IPS-18c (cell line): ENCODE data around the gene PID1.
"Not testable (repeated sequence)": the region's sequence is repeated elsewhere in the genome, so short reads cannot be mapped to it uniquely, and the experiment has no call there.

Experiments
- H3K4me3 ChIP-seq: 2 replicates; pipeline ENCODE4 v1.7.0; 2013; ENCODE audit warnings: low read depth, mild to moderate bottlenecking, low read length, moderate library complexity; ENCODE audit not compliant: insufficient read depth
- H3K9me3 ChIP-seq: one replicate; pipeline ENCODE4 v1.6.1; 2013; ENCODE audit warnings: mild to moderate bottlenecking, low read length, moderate library complexity; ENCODE audit not compliant: control insufficient read depth, insufficient read depth

The PID1 gene

DNA sequence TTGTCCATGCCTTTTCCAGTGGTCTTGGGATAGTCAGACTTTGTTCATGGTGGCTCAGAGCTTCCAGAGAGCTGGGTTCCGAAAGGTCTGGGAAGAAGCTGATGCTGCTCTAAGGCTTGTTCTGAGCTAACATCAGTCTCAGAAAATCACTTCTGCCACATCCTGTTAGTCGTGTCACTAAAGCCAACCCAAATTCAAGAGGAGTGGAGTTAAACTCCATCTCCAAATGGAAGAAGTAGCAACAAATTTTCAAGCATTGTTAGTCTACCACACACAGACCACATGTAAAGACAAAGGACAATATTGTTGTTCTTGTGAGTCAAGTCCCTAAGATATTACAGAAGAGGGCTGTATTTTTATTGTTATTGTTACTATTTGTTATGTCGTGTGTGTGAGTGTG is 77.8 kb downstream of the PID1 start:
- Histone ChIP-seq H3K4me3 (no peak overlapping the region), H3K9me3 (no peaks in the 10 kb centered on the region)

DNA sequence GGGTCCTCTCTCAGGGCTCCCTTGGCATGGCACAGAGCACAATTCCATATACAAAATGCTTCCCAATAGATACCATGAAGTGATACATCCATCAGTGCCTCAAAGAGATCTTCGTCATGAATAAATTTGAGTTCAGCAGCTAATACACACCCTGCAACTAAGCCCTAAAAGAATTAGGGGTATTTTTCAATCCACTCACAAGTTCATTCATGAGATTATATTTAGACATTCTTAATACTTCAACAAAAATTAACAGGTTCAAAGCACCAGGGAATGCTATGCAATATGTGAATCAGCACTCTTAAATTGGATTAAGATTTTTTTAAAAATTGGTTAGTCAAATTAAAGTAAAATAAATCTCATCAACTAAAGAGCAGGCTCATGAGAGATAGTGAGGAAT is 79.7 kb downstream of the PID1 start:
- Histone ChIP-seq H3K4me3 (no peak overlapping the region), H3K9me3 (no peaks in the 10 kb centered on the region)

- not testable (repeated sequence) for H3K4me3 ChIP-seq, H3K9me3 ChIP-seq
These were observed 84.0 kb downstream of the PID1 start for GRCh38 chr2:229187123-229187522.

- no peaks in the 10 kb centered on the region for H3K9me3 ChIP-seq
- no peak overlapping the region for H3K4me3 ChIP-seq
These were observed 89.4 kb downstream of the PID1 start for GRCh38 chr2:229181641-229182040.

DNA sequence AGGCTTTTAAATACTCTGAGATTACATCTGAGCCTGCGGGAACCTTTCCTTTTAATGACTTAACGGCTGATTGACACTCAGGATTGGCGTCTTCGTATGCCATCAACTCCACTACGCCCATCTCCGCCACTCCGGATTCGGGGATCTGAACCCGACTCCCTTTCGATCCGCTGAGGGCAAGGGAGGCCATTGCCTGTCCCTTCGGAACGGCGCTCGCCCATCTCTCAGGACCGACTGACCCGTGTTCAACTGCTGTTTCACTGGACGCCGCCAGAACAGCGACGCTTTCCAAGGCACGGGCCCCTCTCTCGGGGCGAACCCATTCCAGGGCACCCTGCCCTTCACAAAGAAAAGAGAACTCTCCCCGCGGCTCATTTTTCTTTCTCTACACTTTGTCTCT is 90.4 kb downstream of the PID1 start:
- Histone ChIP-seq H3K9me3 (no peaks in the 10 kb centered on the region), H3K4me3 (no peak overlapping the region)

DNA sequence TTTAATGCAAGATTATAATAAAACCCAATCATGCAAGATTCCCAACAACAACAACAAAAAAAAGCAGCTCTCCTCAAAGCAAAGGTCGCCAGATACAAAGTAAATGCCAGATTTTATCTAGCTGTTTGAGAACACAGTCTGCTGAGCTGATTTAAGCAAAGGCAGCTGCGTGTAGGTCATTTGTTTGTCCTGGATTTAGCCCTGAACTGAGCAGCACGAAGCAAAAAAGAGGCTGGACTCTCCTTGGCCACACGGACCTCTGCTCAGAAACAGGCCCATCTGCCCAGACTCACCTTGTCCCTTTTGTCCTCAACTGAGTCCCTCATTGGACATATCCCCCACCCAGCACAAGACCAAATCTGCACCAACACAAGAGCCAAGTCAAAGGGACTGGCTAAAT is 91.5 kb downstream of the PID1 start:
- H3K4me3 ChIP-seq, result no peak overlapping the region
- no peaks in the 10 kb centered on the region for H3K9me3 ChIP-seq

DNA sequence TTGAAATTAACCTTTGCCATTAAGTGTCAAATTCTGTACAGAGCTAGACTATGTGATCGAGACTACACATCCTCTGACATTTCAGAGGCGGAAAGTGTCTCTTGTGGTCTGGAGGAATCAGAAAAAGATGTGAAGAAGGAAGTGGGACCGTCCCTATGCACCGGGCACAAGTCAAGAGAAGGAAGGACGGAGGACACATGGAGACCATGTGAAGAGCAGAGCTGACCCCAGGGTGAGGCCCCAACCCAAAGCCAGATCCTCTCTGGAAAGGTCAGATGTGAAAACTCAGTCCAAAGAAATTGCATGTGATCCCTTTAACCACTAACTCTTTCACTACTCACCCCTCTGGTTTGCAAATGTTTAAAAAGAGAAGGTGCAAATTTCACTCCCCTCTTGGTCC is 92.4 kb downstream of the PID1 start:
- Histone ChIP-seq H3K4me3 (no peak overlapping the region), H3K9me3 (no peaks in the 10 kb centered on the region)

DNA sequence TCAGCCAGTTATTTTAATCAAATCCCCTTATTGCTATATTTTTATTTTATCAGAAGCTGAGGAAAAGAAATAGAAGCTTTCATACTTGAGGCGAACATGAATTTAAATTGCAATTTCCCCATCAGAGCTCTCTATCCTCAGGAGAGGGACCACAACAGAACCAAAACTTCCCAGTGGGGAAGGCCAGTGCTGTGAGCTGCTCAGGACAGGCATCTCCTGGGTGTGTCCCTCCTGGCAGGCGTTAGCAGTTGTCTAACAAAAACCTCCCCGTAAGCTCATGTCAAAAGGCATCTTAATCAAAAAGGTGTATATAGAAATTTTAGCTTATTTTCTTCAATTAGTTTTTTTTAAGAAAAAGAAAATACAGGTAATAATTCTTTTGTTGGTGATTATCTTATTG is 93.0 kb downstream of the PID1 start:
- Histone ChIP-seq H3K9me3 (no peaks in the 10 kb centered on the region), H3K4me3 (no peak overlapping the region)

DNA sequence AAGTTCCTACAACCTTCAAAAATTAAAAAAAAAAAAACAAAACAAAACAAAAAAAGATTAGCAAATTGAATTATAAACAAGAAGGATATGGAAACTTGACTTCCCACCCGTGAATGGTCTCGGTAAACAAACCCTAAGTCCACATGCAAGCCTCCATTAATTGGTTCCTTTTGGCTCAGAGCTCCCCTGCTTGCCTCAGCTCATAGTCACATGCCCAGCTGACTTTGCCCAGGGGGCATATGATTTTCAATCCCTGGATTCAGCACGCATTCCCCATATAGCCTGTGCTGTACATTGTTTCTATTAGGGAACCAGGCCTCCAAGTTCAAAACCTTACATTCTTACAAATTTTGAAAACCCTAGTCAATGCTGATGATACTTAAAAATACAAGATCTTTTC is 95.0 kb downstream of the PID1 start:
- Histone ChIP-seq H3K4me3 (no peak overlapping the region), H3K9me3 (no peaks in the 10 kb centered on the region)

DNA sequence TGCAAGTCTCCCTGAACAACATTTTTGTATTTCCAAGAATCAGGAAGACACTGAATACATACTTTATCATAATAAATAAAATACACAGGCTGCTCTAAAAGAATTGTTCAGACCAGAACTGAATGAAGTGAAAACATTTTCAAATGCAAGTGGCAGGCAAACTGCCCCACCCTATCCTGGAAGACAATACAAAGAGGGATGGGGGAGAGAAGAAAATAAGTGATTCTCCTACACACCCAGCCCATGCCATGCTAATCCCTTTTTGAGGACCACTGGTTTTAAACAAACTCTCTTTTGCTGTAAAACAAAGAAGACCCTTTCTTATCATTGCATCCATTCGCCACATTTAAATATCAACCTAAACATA is 95.6 kb downstream of the PID1 start:
- H3K9me3 ChIP-seq, result no peaks in the 10 kb centered on the region

DNA sequence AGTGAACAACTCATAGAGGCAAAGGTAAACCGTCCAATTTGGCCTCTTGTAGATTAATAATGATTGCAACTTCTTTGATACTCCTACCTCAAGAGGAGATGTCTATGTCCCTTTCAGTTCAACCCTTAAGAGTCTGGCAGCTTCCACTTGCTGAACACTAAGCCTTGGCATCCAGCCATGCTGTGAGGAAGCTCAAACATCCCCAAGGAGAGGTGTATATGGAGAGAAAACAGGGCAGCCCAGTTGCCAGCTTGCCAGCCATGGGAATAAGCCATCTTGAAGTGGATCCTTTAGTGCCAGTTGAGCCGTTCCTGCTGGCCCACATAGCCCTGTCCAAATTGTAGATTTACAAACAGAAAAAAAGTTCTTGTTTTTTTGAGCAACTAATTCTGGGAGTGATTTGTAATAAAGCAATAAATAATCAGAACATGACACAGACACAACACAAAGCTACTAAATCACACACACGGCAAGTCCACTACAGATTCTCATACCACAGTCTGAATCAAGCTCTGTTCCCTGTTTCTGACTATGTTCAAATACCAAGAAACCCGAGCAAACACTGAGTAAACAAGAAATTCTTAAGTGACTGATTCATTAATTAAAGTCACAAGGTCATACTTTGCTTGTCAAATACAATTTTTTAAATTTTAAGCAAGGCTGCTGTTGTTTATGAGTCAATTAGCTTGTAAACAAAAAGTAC is 96.1 kb downstream of the PID1 start:
- Histone ChIP-seq H3K4me3 (no peak overlapping the region), H3K9me3 (no peaks in the 10 kb centered on the region)

More for the DNA sequence above, 95.6 kb downstream of the PID1 start:
- H3K4me3 ChIP-seq, result no peak overlapping the region

DNA sequence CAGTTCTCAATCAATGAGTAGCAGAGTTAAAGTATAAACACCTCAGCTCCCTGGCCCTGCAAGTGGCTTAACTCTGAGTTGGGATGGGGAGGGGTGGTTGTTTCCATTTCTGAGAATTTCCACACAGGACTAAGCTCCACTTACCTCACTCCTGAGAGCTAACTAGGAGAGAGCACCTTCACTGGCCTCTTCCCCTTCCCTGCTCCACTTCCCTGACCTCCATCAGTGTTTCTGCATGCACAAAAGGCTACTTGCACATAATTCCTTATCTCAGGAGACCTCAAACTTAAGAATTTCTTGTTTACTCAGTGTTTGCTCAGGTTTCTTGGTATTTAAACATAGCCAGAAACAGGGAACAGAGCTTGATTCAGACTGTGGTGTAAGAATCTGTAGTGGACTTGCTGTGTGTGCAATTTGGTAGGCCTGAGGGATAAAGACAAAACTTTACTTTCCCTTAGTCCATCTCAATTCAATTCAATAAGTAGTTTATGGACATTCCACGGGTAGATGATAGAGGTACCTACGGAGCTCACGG is 97.2 kb downstream of the PID1 start:
- Histone ChIP-seq H3K4me3 (no peak overlapping the region), H3K9me3 (no peaks in the 10 kb centered on the region)

GRCh38 chr2:229170916-229171315 is 100.2 kb downstream of the PID1 start:
- no peak overlapping the region for H3K4me3 ChIP-seq
- no peaks in the 10 kb centered on the region for H3K9me3 ChIP-seq

GRCh38 chr2:229170171-229170570 is 100.9 kb downstream of the PID1 start:
- Histone ChIP-seq H3K4me3 (no peak overlapping the region), H3K9me3 (no peaks in the 10 kb centered on the region)

DNA sequence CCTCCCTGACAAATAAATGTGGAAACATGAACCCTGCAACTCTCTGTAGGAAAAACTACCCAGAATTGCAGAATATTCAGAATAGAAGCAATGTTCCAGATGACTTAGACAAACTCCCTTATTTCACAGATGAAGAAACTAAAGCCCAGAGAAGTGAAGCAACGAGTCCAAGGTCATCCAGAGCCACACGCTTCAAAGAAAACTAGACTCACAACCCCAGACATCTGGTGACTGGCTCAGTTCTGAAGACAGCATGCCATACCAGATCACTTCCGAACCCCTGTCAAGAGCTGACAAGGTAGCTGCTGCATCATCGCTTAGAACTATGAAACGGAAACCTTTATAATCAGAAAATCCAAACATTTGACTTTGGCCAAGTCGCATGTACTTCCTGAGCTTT is 101.3 kb downstream of the PID1 start:
- Histone ChIP-seq H3K9me3 (no peaks in the 10 kb centered on the region), H3K4me3 (no peak overlapping the region)

DNA sequence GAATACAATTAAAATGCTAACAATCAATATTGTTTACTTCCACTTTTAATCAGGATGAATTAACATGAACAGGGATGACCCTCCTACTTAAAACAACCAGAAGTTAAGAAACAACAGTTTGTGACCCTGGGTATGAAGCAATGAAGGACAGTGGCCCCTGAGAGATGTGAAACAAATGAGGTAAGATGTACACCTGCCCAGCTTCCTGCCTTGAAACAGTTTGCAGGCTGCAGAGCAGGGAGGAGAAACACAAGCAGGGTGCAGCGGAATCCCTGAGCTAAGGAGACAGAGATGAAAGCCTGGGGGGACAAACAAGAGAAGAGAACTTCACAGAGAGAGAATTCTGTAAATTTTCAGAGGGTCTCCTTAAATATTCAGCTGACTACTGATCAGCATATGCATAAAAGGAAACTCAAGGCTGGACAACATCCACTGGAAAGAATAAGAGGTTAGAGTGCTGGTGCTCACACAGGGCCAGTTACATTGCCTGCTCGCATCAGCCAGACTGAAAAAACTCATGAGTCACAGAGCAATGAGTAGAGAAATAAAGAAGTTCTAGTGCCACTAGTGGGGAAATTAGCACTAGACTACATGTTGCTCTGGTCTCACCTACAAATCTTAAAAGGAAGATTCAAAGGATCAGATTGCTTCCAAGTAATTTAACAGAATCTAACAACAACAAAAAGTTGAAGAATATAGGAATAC is 106.4 kb downstream of the PID1 start:
- no peak overlapping the region for H3K4me3 ChIP-seq
- H3K9me3 ChIP-seq, result no peaks in the 10 kb centered on the region

DNA sequence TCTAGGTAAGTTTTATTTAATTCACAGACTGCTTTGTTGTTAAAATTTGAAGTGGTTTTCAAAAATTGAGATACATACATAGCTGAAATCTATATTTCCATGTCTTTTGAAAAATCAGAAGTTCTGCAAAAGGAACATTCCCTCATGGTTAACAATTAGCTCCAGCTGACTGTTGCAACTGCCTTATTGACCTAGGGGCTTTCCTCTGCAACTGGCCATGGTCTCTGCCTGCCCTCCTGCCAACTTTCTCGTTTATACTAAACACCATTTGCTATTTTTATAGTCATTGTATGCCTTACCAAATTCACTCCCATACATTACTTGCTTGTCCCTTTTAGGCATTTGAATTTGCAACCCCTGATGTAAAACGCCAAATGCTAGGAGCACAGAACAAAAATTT is 107.2 kb downstream of the PID1 start:
- Histone ChIP-seq H3K4me3 (no peak overlapping the region), H3K9me3 (no peaks in the 10 kb centered on the region)

- H3K4me3 ChIP-seq, result no peak overlapping the region
- no peaks in the 10 kb centered on the region for H3K9me3 ChIP-seq
These were observed 109.1 kb downstream of the PID1 start for GRCh38 chr2:229162015-229162414.

DNA sequence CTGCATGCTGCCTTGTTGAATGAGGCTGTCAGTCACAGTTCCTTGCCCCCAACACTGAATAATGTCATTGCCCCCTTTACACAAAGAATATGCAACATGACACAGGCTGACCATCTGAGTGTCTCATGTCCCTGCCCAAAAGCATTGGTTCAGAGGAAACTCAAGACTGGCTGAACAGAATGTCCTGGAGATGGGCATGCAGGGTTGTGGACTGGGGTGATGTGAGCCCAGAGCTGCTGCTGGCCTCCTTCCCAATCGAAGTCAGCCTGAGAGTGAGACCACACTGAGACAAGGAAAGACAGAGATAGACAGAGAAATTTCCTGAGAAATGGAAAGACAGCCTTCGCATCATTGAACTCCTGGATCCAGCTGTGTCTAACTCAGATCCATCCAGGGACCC is 110.1 kb downstream of the PID1 start:
- Histone ChIP-seq H3K4me3 (no peak overlapping the region), H3K9me3 (no peaks in the 10 kb centered on the region)
